NCI-H82 treated with DMSO at 0.1 percent for 48 hours (cell line): ENCODE data around the gene POLRMT.
A peak's percentile ranks its signal among the peaks of the same experiment; 100 is the strongest.
"Not testable (repeated sequence)": the region's sequence is repeated elsewhere in the genome, so short reads cannot be mapped to it uniquely, and the experiment has no call there.

Experiments
- DNase-seq: peaks from one replicate; lab custom pipeline; 2025; ENCODE audit not compliant: unreplicated experiment; lab: John Stamatoyannopoulos, UW

POLRMT gene

DNA sequence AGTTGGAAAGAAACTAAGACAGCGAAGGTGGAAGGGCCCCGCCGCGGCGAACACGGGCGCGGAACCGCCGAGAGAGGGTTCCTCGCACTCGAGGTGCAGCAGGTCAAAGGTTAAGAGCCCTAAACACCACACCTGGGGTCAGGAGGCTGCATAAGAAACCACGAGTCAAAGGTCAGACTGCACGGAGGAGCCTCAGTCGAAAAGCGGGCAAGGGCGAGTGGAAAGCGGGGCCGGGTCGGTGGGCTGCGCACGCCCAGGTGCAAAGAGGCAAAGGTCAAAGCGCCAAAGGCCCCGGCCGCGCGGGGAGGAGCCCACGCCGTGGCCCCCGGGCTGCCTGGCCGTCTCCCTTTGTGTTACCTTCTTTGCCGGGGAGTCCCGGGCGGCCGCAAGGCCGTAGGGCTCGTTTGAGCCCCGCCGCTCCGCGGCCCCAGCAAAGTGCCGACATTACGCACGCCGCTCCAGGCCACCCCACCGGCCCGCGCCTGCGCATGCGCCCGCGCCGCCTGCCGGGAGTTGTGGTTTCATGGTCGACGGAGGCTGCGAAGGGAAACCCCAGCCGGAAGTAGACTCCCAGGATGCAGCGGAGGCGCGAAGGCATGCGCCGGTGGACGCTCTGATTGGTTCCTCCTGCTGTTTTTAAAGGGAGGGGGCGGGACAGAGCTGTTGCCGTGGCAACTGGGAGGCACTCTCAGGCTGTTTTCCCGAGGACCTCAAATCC, at the start of gene POLRMT:
Gene POLRMT, minus strand, starts transcription at position 470 of the 718 bp plus-strand sequence. Its CDS starts 25 bp downstream, at position 445.
- DNase-seq = peak; percentile 81

DNA sequence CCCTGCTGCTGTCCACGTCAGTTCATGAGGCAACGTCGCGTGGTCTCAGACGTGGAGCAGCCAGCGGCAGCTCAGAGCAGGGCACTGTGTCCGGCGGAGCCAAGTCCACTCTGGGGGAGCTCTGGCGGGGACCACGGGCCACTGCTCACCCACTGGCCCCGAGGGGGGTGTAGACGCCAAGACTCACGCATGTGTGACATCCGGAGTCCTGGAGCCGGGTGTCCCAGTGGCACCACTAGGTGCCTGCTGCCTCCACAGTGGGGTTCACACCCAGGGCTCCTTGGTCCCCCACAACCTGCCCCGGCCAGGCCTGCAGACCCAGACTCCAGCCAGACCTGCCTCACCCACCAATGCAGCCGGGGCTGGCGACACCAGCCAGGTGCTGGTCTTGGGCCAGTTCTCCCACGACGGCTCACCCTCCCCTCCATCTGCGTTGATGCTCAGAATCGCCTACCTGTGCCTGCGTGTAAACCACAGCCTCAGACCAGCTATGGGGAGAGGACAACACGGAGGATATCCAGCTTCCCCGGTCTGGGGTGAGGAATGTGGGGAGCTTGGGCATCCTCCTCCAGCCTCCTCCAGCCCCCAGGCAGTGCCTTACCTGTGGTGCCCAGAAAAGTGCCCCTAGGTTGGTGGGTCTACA, 49.5 kb upstream of the POLRMT start:
- no peak for DNase-seq

DNA sequence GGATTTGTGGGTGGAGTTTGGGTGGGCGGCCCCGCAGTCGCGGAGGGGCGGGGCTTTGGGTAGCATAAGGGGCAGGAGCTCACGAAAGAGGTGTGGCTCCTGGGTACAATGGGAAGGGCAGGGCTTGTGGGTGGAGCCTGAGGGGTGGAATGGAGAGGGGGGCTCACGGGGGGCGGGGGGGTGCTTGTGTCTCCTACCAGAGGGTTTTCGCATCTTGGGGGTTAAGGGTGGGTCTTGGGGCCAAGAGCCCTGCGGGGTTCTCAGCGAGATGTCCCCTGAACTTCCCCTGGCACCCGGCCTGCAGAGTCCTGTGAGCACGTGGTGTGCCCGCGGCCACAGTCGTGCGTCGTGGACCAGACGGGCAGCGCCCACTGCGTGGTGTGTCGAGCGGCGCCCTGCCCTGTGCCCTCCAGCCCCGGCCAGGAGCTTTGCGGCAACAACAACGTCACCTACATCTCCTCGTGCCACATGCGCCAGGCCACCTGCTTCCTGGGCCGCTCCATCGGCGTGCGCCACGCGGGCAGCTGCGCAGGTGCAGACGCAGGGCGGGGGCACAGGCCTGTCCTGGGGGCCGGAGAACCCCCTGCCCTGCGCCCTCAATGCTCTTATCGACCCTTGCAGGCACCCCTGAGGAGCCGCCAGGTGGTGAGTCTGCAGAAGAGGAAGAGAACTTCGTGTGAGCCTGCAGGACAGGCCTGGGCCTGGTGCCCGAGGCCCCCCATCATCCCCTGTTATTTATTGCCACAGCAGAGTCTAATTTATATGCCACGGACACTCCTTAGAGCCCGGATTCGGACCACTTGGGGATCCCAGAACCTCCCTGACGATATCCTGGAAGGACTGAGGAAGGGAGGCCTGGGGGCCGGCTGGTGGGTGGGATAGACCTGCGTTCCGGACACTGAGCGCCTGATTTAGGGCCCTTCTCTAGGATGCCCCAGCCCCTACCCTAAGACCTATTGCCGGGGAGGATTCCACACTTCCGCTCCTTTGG, 48.0 kb upstream of the POLRMT start:
- no peak for DNase-seq

DNA sequence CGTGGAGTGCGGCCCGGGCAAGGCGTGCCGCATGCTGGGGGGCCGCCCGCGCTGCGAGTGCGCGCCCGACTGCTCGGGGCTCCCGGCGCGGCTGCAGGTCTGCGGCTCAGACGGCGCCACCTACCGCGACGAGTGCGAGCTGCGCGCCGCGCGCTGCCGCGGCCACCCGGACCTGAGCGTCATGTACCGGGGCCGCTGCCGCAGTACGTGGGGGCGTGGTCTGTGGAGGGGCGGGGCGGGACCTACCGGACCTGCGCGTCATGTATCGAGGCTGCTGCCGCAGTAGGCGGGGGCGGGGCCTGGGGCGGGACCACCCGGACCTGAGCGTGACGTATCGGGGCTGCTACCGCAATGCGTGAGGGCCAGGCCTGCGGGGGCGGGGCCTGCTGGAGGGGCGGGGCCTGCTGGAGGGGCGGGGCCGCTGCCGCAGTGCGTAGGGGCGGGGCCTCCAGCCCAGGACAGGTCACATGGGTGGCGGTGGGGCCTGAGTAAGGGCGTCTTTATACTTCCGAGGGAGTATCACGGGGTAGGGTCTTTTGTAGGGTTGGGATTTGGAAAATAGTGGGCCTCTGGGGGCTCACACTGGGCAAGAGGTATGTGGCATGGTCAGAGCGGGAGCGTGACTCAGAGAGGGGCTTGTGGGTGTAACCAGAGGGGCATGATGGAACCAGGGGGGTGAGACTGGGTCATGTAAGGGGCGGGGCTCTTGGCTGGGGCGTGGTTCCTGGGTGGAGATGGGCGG, 47.1 kb upstream of the POLRMT start:
- peak; percentile 91 for DNase-seq

DNA sequence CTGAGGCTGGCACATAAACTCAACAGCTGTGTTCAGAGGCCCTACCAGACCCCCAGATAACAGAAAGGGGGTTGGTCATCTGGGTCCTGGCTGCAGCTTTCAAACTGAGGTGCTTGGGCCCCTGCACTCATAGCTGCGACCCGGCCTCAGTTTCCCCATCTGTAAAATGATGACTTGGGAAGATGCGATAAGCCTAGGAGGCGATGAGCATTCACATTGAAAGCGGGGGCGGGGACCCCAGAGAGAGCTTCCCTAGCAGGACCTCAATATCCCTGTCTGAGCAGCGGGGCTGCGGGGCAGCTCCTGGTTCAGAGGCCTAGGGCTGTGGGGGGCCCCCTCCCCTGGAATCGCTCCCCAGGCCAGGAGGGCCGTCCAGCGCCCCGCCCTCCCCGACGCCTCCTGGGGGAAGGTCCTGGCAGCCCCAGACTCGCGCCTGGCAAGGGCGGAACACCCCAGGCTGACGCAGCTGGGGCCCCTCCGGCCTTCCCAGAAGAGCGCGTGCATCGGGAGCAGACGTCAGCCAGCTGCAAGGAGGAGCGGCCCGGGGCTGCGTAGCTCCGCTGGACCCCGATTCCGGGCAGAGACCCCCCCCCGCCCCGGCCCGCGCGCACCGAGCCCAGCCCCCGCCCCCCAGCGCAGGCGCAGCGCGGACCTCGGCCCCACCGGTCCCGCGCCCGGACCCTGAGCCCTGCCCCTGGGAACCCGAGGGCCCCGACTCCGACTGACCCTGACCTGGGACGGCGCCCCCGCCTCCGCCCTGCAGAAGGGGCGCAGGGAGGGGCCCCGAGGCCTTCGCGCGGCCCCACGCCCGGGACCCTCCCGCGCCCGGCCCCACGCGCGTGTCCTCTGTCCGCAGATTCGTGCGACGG, 46.3 kb upstream of the POLRMT start:
- no peak for DNase-seq

DNA sequence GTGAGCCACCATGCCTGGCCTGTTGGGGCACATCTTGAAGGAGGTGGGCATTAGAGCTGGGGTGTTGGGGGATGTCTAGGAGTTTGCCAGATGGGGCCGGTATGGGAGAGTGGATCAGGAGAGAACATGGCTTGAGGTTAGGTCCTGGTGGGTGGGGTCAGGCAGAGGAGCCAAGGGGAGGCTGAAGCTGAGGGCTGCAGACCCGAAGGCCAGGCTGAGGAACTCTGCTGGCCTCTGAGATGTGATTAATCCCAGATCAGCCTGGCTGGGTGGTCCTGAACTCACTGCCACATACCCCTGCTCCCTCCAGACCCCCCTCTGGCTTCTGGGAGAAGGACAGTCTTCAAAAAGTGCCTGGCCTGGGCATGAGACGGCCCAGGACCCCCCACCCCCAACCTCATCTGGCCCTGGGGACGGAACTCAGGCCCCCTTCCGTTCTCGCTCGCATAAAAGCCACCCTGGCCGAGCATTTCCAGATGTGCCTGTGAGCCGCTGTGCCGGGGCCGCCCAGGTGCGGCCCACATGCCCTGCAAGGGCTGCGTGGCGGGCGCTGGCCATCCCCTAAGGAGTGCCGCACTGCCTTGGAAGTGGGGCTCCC, 45.6 kb upstream of the POLRMT start:
- DNase-seq = no peak

DNA sequence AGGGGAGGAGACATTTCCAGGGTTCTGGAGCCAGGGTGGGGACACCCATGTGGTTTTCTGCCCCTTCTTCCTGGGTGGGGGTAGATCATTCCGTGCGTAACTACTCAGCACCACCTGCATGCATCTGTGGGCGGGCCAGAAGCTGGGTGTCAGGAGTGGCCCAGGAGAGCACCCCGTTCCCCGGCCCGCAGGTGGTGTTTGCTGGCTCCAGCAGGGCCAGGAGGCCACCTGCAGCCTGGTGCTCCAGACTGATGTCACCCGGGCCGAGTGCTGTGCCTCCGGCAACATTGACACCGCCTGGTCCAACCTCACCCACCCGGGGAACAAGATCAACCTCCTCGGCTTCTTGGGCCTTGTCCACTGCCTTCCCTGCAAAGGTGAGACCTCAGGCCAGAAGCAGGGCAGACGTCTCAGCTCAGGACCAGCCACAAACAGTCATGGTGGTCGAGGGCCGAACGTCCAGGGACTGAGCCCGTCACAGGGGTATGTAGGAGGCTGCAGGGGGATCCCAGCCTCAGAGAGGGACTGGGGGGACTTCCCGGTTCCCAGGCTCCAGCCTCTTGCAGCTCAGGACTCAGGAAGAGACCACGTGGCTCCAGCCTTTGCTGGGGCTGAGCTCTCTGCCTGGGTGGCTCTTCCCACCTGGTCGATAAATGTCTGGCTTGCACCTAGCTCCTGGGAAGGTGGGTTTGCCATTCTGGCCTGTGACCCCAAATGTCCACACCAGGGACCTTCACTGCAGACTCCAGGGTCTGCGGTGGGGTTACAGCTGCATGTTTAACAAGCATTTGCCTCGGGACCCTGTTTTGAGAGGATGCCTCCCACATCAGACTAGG, 44.5 kb upstream of the POLRMT start:
- no peak for DNase-seq

DNA sequence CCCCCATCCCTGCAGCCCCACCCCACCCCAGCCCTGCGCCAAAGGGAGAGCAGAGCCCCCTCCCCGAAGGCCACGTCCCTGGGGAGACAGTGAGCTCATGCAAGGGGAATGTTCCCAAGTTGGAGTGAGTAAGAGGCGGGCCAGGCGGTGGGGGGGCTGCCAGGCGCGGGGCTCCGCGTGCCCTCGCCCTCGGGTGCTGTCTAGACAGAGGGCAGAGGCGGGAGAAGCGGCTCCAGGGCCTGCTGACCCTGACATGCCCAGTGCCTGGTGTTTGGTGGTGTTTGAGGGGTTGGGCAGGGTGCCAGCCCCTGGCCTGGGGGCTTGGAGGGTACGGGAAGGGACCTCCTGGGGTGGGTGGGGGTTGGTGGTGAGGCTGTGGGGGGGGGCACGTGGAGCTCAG, 43.9 kb upstream of the POLRMT start:
- DNase-seq = no peak

DNA sequence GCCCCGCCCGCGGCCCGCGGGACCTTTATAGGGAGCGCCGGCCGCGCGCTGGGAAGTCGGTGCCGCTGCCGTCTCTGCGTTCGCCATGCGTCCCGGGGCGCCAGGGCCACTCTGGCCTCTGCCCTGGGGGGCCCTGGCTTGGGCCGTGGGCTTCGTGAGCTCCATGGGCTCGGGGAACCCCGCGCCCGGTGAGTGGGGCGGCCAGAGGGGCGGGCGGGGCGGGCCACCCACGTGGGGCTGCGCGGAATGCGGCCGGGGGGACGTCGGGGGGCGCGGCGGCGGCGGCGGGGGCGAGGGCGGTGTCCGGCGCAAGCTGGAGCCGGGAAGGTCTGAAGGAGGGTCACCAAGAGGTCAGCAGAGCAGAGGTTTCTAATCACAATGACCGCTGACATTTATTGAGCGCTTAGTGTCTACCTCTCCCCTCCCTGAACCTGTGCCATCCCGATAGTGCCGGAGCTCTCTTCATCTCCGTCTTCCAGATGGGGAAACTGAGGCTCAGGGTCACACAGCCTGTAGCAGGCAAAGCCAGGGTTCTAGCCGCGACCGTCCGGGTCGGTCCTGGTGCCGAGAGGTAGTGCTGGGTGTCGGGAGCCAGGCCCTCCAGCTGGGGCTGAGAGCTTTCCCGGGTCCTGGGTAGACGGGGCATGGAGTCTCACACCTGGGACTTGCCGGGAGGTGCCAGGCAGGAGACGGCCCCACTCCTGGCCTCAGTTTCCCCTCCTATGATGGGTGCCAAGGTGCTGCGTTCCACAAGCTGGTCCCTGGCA, 43.2 kb upstream of the POLRMT start, which contains the start of gene FSTL3:
Gene FSTL3, plus strand, starts transcription at position 54 of the 767 bp plus-strand sequence. Its CDS starts 32 bp downstream, at position 86.
- no peak for DNase-seq

DNA sequence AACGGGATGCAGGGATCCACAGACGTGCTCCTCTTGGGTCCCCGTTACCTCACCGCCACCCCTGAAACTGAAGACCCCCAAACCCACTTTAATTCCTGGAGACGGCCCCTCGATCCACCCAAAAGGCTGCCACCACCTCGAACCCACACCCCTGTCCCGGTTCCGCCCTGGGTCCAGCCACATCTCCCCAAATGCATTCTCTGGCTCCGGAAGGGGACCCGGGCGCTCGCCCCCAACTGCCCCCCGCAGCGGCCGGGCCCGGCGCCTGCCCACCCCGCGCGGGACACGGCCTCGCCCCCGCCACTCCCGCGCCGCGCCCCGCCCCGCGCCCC, 42.6 kb upstream of the POLRMT start:
- no peak for DNase-seq

DNA sequence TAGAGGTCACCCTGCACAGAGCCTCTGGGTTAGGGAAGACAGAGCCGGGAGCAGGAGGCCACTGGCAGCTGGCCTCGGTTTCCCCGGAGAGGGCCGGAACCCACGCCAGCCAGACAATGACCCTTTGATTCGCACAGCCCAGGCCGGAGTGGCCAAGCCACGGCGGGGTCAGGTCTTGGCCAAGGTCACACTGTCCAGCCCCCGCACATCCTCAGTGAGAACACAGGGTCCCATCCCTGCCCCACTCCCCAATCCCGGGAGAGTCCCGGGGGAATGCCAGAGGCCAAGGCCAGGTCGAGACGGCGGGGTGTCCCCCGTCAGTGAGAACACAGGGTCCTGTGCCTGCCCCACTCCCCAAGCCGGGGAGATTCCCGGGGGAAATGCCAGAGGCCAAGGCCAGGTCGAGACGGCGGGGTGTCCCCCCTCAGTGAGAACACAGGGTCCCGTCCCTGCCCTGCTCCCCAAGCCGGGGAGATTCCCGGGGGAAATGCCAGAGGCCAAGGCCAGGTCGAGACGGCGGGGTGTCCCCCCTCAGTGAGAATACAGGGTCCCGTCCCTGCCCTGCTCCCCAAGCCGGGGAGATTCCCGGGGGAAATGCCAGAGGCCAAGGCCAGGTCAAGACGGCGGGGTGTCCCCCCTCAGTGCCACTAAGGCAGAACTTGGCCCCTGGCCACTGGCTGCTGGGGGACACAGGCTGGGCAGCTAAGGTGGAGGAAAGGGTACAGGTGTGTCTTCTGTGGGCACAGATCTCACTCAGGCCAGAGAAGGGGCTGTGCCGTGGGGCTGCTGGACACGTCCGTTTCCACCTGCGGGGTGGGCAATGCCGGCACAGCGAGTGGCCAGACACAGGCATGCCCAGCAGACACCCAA, 41.2 kb upstream of the POLRMT start:
- no peak for DNase-seq

DNA sequence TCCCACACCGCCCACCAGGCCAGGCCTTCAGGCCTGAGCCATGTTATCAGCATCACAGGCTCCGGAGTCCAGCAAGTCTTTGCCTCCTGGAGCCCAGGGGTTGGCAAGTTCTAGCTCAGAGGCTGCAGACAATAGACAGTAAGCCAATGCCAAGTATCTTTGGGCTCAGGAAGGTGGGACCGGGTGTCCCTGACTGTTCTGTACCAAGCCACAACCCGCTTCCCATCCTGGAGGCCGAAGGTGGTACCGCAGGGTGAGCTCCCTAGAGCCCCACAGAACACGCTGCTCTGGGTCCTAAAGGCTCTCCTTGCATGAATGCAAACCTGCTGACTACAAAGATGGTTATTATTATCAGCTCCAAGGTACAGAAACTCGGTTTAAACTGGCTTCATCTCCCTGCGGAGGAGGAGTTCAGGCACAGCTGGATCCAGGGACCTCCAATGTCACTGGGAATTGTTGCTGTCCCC, 37.3 kb upstream of the POLRMT start:
- DNase-seq = no peak

DNA sequence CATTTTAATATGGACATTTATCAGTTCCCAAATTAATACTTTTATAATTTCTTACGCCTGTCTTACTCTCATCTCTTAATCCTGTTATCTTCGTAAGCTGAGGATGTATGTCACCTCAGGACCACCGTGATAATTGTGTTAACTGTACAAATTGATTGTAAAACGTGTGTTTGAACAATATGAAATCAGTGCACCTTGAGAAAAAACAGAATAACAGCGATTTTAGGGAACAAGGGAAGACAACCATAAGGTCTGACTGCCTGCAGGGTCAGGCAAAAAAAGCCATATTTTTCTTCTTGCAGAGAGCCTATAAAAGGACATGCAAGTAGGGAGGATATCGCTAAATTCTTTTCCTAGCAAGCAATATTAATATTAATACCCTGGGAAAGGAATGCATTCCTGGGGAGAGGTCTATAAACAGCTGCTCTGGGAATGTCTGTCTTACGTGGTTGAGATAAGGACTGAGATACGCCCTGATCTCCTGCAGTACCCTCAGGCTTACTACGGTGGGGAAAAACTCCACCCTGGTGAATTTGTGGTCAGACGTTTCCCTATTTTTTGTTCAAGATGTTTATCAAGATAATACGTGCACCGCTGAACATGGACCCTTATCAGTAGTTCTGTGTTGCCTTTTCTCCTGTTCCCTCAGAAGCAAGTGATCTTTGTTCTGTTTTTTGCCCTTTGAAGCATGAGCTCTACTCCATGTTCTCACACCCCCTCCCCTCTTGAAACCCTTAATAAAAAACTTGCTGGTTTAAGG, 35.5 kb upstream of the POLRMT start:
- not testable (repeated sequence) for DNase-seq

DNA sequence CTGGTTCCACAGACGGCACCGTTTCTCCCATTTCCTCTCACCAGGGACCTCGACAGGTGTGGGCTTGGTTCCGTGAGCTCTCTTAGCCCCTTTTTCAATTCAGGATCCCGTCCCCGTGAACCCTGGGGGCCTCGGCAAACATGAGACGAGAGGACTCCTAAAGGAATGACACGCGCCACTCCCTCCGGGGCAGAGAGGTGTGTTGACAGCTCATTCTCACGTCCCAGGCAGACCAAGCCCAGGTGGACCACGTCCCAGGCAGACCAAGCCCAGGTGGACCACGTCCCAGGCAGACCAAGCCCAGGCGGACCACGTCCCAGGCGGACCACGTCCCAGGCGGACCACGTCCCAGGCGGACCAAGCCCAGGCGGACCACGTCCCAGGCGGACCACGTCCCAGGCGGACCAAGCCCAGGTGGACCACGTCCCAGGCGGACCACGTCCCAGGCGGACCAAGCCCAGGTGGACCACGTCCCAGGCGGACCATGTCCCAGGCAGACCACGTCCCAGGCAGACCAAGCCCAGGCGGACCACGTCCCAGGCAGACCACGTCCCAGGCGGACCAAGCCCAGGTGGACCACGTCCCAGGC, 33.7 kb upstream of the POLRMT start:
- not testable (repeated sequence) for DNase-seq

DNA sequence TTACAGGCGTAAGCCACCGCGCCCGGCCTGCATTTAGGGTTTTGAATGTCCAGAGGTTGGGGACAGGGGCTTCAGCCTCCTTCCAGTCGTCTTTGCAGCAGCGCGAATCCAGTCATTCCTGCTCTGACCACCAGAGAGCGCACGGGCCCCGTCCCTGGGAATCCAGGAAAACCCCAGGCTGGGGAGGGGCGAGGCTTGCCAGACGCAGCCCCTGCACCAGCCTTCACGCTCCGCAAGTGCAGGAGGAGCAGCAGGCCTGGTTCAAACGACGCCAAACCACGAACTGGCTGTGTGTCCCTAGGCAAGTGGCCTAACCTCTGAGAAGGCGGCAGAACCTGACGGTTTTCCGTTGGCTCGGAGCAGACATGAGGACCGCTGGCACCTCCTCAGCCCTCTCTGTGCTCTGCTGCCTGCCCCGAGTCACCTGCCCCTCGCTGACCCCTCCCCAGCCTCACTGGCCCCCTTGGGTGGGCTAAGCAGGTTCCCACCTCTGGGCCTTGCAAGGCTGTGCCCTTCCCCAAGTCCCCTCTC, 31.6 kb upstream of the POLRMT start:
- DNase-seq = peak; percentile 63
